GM12878 (cell line): ENCODE results near the gene PLA2G2C. TPM values are rescaled to one million over a fixed set of nuclear protein-coding genes. Genes with fewer than 3 reads are reported as not detected.

Experiments used
- ATAC-seq: fragments of 200-7000 bp; cut with Tn5 transposase; 3 replicates; pipeline ENCODE4 v1.9.1; 2020; ENCODE audit warnings: mild to moderate bottlenecking, moderate library complexity
- BruUV-seq: library from RNA; stranded (reverse); fragments of 400-500 nt; replicated peaks from 2 replicates; lab custom pipeline; 2021; lab: Mats Ljungman, UMichigan
- CTCF ChIA-PET: fragments of 300-600 bp; sonication (Branson Sonifier 250); formaldehyde crosslinking; extraction: SDS; loops from one replicate; lab custom pipeline; 2021; ENCODE audit warnings: inconsistent platforms; lab: Yijun Ruan, JAX
- POLR2A ChIA-PET: fragments of 350-600 bp; formaldehyde crosslinking; extraction: SDS; loops from one replicate; lab custom pipeline; 2021; ENCODE audit warnings: inconsistent platforms; lab: Charles Lee
- RAD21 ChIA-PET: fragments of 300-600 bp; sonication (Branson Sonifier 250); formaldehyde crosslinking; loops from one replicate; lab custom pipeline; 2023; ENCODE audit warnings: antibody characterized with exemption; ENCODE audit not compliant: unreplicated experiment; lab: Charles Lee
- SMC1A ChIA-PET: fragments of 300-600 bp; sonication (Branson Sonifier 250); formaldehyde crosslinking; loops from one replicate; lab custom pipeline; 2023; ENCODE audit not compliant: unreplicated experiment, uncharacterized antibody; lab: Charles Lee
- DNase-seq: peaks from one replicate; pipeline ENCODE4 v3.0.0-alpha.2; 2011; ENCODE audit warnings: low read depth, low spot score
- FAIRE-seq: peaks from 3 replicates; lab custom pipeline; 2011; peaks lifted over from hg19 to GRCh38; lab: Jason Lieb, UNC
- H2AFZ ChIP-seq: 2 replicates; pipeline ENCODE4 v1.6.0; 2011; ENCODE audit warnings: low read depth, low read length, control low read depth; ENCODE audit not compliant: control insufficient read depth
- H3K27ac ChIP-seq: 2 replicates; pipeline ENCODE4 v1.5.1; 2011; ENCODE audit warnings: control low read depth; ENCODE audit not compliant: control insufficient read depth, insufficient read depth
- H3K27me3 ChIP-seq, 2 experiments: replicated peaks in 1 of 2; 2 replicates each; pipeline versions ENCODE4 v1.6.0 to v1.6.1; 2011; ENCODE audit warnings: low read length in 1 of 2; ENCODE audit not compliant: control insufficient read depth in 2 of 2, insufficient read depth in 2 of 2
- H3K36me3 ChIP-seq, 2 experiments: 2 replicates each; pipeline ENCODE4 v1.5.1; 2011; ENCODE audit warnings: low read length in 1 of 2; ENCODE audit not compliant: control insufficient read depth in 2 of 2, insufficient read depth in 2 of 2
- H3K4me1 ChIP-seq: 2 replicates; pipeline ENCODE4 v1.6.1; 2011; ENCODE audit warnings: mild to moderate bottlenecking, low read length, moderate library complexity, mixed read lengths; ENCODE audit not compliant: control insufficient read depth, insufficient read depth
- H3K4me2 ChIP-seq: 2 replicates; pipeline ENCODE4 v1.6.0; 2011; ENCODE audit warnings: control low read depth; ENCODE audit not compliant: control insufficient read depth, insufficient read depth
- H3K4me3 ChIP-seq: fragments of 200-600 bp; sonication (generic); 2 replicates; pipeline ENCODE4 v1.5.1; 2016
- H3K79me2 ChIP-seq: 2 replicates; pipeline ENCODE4 v1.6.0; 2011; ENCODE audit warnings: low read length; ENCODE audit not compliant: control insufficient read depth, insufficient read depth
- H3K9ac ChIP-seq: 2 replicates; pipeline ENCODE4 v1.8.0; 2011; ENCODE audit warnings: low read length, control low read depth, mixed read lengths; ENCODE audit not compliant: control insufficient read depth, insufficient read depth
- H3K9me3 ChIP-seq: replicated peaks from 3 replicates; pipeline ENCODE4 v1.5.1; 2011; ENCODE audit warnings: mild to moderate bottlenecking, low read length; ENCODE audit not compliant: control insufficient read depth, insufficient read depth
- H4K20me1 ChIP-seq: 2 replicates; pipeline ENCODE4 v1.6.0; 2011; ENCODE audit not compliant: control insufficient read depth, insufficient read depth
- ASH2L ChIP-seq: fragments of 300-600, 200-600 bp; sonication (generic); IDR thresholded peaks from 2 replicates; pipeline ENCODE4 v1.6.1; 2017; ENCODE audit warnings: low read depth, mild to moderate bottlenecking, borderline replicate concordance
- E2F4 ChIP-seq: IDR thresholded peaks from 2 replicates; pipeline ENCODE4 v1.6.1; 2012; ENCODE audit warnings: low read depth, low read length, improper control_type of control experiment
- MTA2 ChIP-seq: fragments of 450-650 bp; IDR thresholded peaks from 2 replicates; pipeline ENCODE4 v1.6.1; 2016; ENCODE audit warnings: low read depth, mild to moderate bottlenecking, moderate library complexity
- NKRF ChIP-seq: fragments of 450-650 bp; conservative IDR thresholded peaks from 2 replicates; pipeline ENCODE4 v1.6.1; 2017; ENCODE audit warnings: mild to moderate bottlenecking, moderate library complexity
- NR2C2 ChIP-seq: IDR thresholded peaks from 2 replicates; pipeline ENCODE4 v1.6.1; 2011; ENCODE audit warnings: borderline replicate concordance, low read depth; ENCODE audit not compliant: control insufficient read depth, insufficient read length
- PAX5 ChIP-seq: IDR thresholded peaks from 2 replicates; pipeline ENCODE4 v1.6.1; 2011; ENCODE audit warnings: low read depth, low read length, borderline replicate concordance
- SPI1 ChIP-seq: IDR thresholded peaks from 2 replicates; pipeline ENCODE4 v1.6.1; 2011; ENCODE audit warnings: low read depth, mild to moderate bottlenecking, low read length, moderate library complexity, borderline replicate concordance; ENCODE audit not compliant: insufficient read depth
- TCF12 ChIP-seq: IDR thresholded peaks from 2 replicates; pipeline ENCODE4 v1.6.1; 2011; ENCODE audit warnings: low read depth, mild to moderate bottlenecking, low read length
- ZNF622 ChIP-seq: fragments of 450-650 bp; IDR thresholded peaks from 2 replicates; pipeline ENCODE4 v1.6.1; 2017; ENCODE audit warnings: mild to moderate bottlenecking, inconsistent platforms
- ZZZ3 ChIP-seq: IDR thresholded peaks from 2 replicates; pipeline ENCODE4 v1.6.1; 2011; ENCODE audit warnings: low read depth; ENCODE audit not compliant: control insufficient read depth, insufficient read length
- WGBS: methylation state at CpG from one replicate; pipeline ENCODE4 v1.1.6; 2016; ENCODE audit warnings: low lambda C conversion rate; ENCODE audit not compliant: insufficient replicate concordance, insufficient coverage; ENCODE audit errors: missing lambda C conversion rate; 5-methylcytosine and 5-hydroxymethylcytosine counted together
- in situ Hi-C: fragments of 300-500 bp; cut with MboI; formaldehyde crosslinking; loops from 9 replicates; pipeline ENCODE4 v1.14.3; 2018; ENCODE audit warnings: mixed read lengths
- intact Hi-C: fragments of 100-400 bp; cut with micrococcal nuclease; formaldehyde crosslinking; loops from one replicate; pipeline ENCODE4 v1.14.2; 2022; ENCODE audit not compliant: unreplicated experiment
- polyA plus RNA-seq, 11 experiments: library from polyadenylated mRNA; depleted of rRNA in 4 of 11; unstranded in 6 of 11; stranded (reverse) in 5 of 11; fragments of >200 nt; fragmentation: Nextera tagmentation in 4 of 11; fragmentation: Illumina TruSeq in 1 of 11; extraction: Ambion mirVana in 4 of 11; extraction: Trizol in 1 of 11; gene quantifications; 1 replicate in 1 of 11; 2 replicates in 10 of 11; pipeline versions ENCODE4 v1.2.1 to v1.2.3, GENCODE V29; 2011 to 2016; ENCODE audit warnings: inconsistent platforms in 2 of 11, missing spikeins in 2 of 11, low read depth in 1 of 11
- total RNA-seq, 4 experiments: library from RNA; depleted of rRNA in 3 of 4; stranded (reverse); fragments of >200 nt in 3 of 4; fragmentation: Illumina TruSeq in 1 of 4; extraction: Trizol in 1 of 4; gene quantifications; 2 replicates each; pipeline versions ENCODE4 v1.2.1 to v1.2.3, GENCODE V29; 2013 to 2021
- TF ChIP-seq, protein P1 (sequence below), 3 experiments: IDR thresholded peaks in 2 of 3; conservative IDR thresholded peaks in 1 of 3; 2 replicates each; pipeline ENCODE4 v1.5.1; 2011; ENCODE audit warnings: low read depth in 3 of 3, low read length in 3 of 3, mild to moderate bottlenecking in 3 of 3, control low read depth in 2 of 3, moderate library complexity in 2 of 3, inconsistent platforms in 1 of 3, mixed read lengths in 1 of 3; ENCODE audit not compliant: control insufficient read depth in 2 of 3, insufficient read depth in 1 of 3; ENCODE audit errors: extremely low read depth in 1 of 3

PLA2G2C gene
- total and polyA plus RNA-seq, 10 of the 15 experiments (the other 5 are each of a cell fraction or from before 2014, with no cell fraction given), result 0.05 TPM; not detected in 9

DNA sequence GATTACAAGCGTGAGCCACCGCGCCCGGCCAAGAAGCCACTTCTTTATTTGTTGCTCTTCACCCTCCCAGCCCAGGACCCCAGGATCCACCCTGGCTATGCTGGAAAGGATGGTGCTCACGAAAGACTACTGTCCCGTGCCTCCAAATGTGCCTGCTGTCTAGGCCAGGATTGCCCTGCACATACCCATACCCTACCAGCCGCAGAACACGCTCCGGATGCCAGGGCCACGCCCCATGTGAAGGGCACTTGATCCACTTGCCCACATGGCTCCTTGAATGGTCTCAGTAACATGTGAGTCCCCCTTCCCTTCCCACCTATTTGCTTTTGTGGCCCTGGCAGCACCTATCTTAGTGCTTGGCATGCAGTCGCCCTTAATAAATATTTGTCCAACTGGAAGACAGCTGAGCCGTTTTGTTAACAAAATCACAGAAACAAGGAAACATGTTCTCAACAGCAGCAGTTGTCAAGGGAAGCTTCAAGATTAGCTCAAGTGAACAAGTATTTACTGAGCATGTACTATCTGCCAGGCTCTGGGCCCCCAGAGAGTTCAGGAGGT is 14.2 kb downstream of the PLA2G2C start:
- Histone ChIP-seq H3K4me1 (peaks cover 5% of the 10 kb centered on the region), H3K79me2 (no peaks in the 10 kb centered on the region), H3K4me3 (no peak overlapping the region), H2AFZ (no peak overlapping the region), H4K20me1 (no peaks in the 10 kb centered on the region), H3K9ac (no peak overlapping the region), H3K4me2 (no peak overlapping the region), H3K27me3 (peaks cover 0 to 2% of the 10 kb centered on the region in 2 experiments; a peak in 2 of 4 replicates), H3K36me3 (no peaks in the 10 kb centered on the region), H3K9me3 (no peaks in the 10 kb centered on the region), H3K27ac (no peak overlapping the region)
- no peak for FAIRE-seq
- BruUV-seq, result no TSS peak
- ChIA-PET POLR2A (interaction anchor here (0.9 kb wide), 1 partner anchor 322 kb away, joined by 7 read pairs; no protein-coding TSS in a partner anchor), CTCF (interaction anchor here (0.8 to 1.7 kb wide), 4 partner anchors 20 to 479 kb away, joined by 3 to 6 read pairs (median 4); no protein-coding TSS in a partner anchor), SMC1A (interaction anchor here (1.1 to 2.9 kb wide), 3 partner anchors 19 to 39 kb away, joined by 3 to 17 read pairs (median 4); no protein-coding TSS in a partner anchor), RAD21 (no interaction called here)
- WGBS, result 81% methylated on average over 12 of the region's 12 CpGs
- TF ChIP-seq, protein P1, sequence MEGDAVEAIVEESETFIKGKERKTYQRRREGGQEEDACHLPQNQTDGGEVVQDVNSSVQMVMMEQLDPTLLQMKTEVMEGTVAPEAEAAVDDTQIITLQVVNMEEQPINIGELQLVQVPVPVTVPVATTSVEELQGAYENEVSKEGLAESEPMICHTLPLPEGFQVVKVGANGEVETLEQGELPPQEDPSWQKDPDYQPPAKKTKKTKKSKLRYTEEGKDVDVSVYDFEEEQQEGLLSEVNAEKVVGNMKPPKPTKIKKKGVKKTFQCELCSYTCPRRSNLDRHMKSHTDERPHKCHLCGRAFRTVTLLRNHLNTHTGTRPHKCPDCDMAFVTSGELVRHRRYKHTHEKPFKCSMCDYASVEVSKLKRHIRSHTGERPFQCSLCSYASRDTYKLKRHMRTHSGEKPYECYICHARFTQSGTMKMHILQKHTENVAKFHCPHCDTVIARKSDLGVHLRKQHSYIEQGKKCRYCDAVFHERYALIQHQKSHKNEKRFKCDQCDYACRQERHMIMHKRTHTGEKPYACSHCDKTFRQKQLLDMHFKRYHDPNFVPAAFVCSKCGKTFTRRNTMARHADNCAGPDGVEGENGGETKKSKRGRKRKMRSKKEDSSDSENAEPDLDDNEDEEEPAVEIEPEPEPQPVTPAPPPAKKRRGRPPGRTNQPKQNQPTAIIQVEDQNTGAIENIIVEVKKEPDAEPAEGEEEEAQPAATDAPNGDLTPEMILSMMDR (IDR thresholded peaks at IDR 0.05 in 2 of 3, conservative IDR thresholded peaks at IDR 0.05 in 1 of 3; ENCODE audit: control insufficient read depth in 2 of 3, extremely low read depth in 1 of 3, insufficient read depth in 1 of 3, low read depth in 3 of 3, low read length in 3 of 3), result no peak
- TF ChIP-seq E2F4, result no peak
- TF ChIP-seq TCF12, result no peak
- no peak for TF ChIP-seq PAX5
- no peak for TF ChIP-seq SPI1
- TF ChIP-seq MTA2, result no peak
- TF ChIP-seq ZZZ3, result no peak
- TF ChIP-seq NR2C2, result no peak
- no peak for TF ChIP-seq ZNF622
- no peak for TF ChIP-seq ASH2L
- TF ChIP-seq NKRF, result no peak
- intact Hi-C loops (no loop called here), in situ Hi-C loops (no loop called here)
- ATAC-seq, result no peak
- DNase-seq, result no peak
